AG09309 (cell line): ENCODE measurements around the gene ADAM11.
"Not testable (repeated sequence)": the region's sequence is repeated elsewhere in the genome, so short reads cannot be mapped to it uniquely, and the experiment has no call there.

Source experiments
- DNase-seq: peaks from one replicate; pipeline ENCODE4 v3.0.0-alpha.2; 2010; ENCODE audit warnings: low read depth
- H3K4me3 ChIP-seq: 2 replicates; pipeline ENCODE4 v1.5.1; 2011; ENCODE audit warnings: mild to moderate bottlenecking, low read depth, low read length, moderate library complexity; ENCODE audit not compliant: control insufficient read depth
- CTCF ChIP-seq: IDR thresholded peaks from 2 replicates; pipeline ENCODE4 v1.5.1; 2011; ENCODE audit warnings: mild to moderate bottlenecking, low read depth, low read length, inconsistent platforms; ENCODE audit not compliant: insufficient read depth, control insufficient read depth; ENCODE audit errors: missing control alignments

The ADAM11 gene

GRCh38 chr17:44749076-44749979 lies 9.5 kb upstream of the ADAM11 start:
- no peak overlapping the region for H3K4me3 ChIP-seq
- no peak for DNase-seq
- no peak for TF ChIP-seq CTCF

- H3K4me3 ChIP-seq: no peak overlapping the region
- no peak for DNase-seq
- no peak for TF ChIP-seq CTCF
Measured at GRCh38 chr17:44749980-44750318, 8.8 kb upstream of the ADAM11 start.

GRCh38 chr17:44751331-44751730 lies 7.5 kb upstream of the ADAM11 start:
- no peak for DNase-seq
- no peak for TF ChIP-seq CTCF
- no peak overlapping the region for H3K4me3 ChIP-seq

- no peak overlapping the region for H3K4me3 ChIP-seq
- no peak for DNase-seq
- no peak for TF ChIP-seq CTCF
Measured at GRCh38 chr17:44751806-44752205, 7.0 kb upstream of the ADAM11 start.

- DNase-seq: no peak
- no peak overlapping the region for H3K4me3 ChIP-seq
- TF ChIP-seq CTCF: no peak
Measured at GRCh38 chr17:44752953-44753861, 5.6 kb upstream of the ADAM11 start.

GRCh38 chr17:44754276-44754675 lies 4.5 kb upstream of the ADAM11 start:
- TF ChIP-seq CTCF: no peak
- H3K4me3 ChIP-seq: no peak overlapping the region
- no peak for DNase-seq

- not testable (repeated sequence) for H3K4me3 ChIP-seq, DNase-seq
Measured at GRCh38 chr17:44755180-44755579, 3.6 kb upstream of the ADAM11 start.
